22Rv1 (cell line): ENCODE results near the gene SHLD1.

ENCODE experiments used
- H3K27ac ChIP-seq: fragments of 450-650 bp; 2 replicates; pipeline ENCODE4 v1.5.1; 2017
- CTCF ChIP-seq: fragments of 450-650 bp; IDR thresholded peaks from 2 replicates; pipeline ENCODE4 v1.5.1; 2017; ENCODE audit warnings: mild to moderate bottlenecking
- ZFX ChIP-seq: fragments of 450-650 bp; IDR thresholded peaks from 2 replicates; pipeline ENCODE4 v1.6.1; 2017; ENCODE audit warnings: antibody characterized with exemption, borderline replicate concordance

SHLD1 gene

GRCh38 chr20:5809495-5809894, 59.3 kb downstream of the SHLD1 start:
- TF ChIP-seq ZFX, result no peak
- no peak for TF ChIP-seq CTCF
- H3K27ac ChIP-seq, result no peak overlapping the region

- H3K27ac ChIP-seq, result no peak overlapping the region
- TF ChIP-seq ZFX (no peak), CTCF (no peak)
Observed at GRCh38 chr20:5810800-5811422, 60.7 kb downstream of the SHLD1 start.

- H3K27ac ChIP-seq, result no peak overlapping the region
- TF ChIP-seq ZFX (no peak), CTCF (no peak)
Observed at GRCh38 chr20:5811746-5812145, 61.5 kb downstream of the SHLD1 start.

- TF ChIP-seq ZFX, result no peak
- no peak for TF ChIP-seq CTCF
Observed at GRCh38 chr20:5818346-5818681, 68.1 kb downstream of the SHLD1 start.

GRCh38 chr20:5820738-5821137, 70.5 kb downstream of the SHLD1 start:
- no peak overlapping the region for H3K27ac ChIP-seq
- TF ChIP-seq ZFX (no peak), CTCF (no peak)

More at GRCh38 chr20:5818346-5818681, 68.1 kb downstream of the SHLD1 start:
- H3K27ac ChIP-seq, result no peak overlapping the region

- H3K27ac ChIP-seq, result no peak overlapping the region
- TF ChIP-seq CTCF (no peak), ZFX (no peak)
Observed at GRCh38 chr20:5821627-5822215, 71.5 kb downstream of the SHLD1 start.

GRCh38 chr20:5822569-5822968, 72.4 kb downstream of the SHLD1 start:
- no peak overlapping the region for H3K27ac ChIP-seq
- TF ChIP-seq CTCF (no peak), ZFX (no peak)
